ENCODE measurements around the gene MTHFD1L. TPM values are rescaled to one million over a fixed set of nuclear protein-coding genes. Genes with fewer than 3 reads are reported as not detected.
"Not testable (repeated sequence)": the region's sequence is repeated elsewhere in the genome, so short reads cannot be mapped to it uniquely, and the experiment has no call there.

MTHFD1L gene
- total RNA-seq, 2 donors from 2014 or later, result 3.1 to 18.7 TPM

- no peak overlapping the region for H3K27ac ChIP-seq
- no peaks in the 10 kb centered on the region for H3K4me1 ChIP-seq (replicated peaks)
- H3K36me3 ChIP-seq, result no peaks in the 10 kb centered on the region
- no peaks in the 10 kb centered on the region for H3K9me3 ChIP-seq
- WGBS, result 90% methylated on average over 2 of the region's 2 CpGs
- DNase-seq (ENCODE audit: low spot score), result no peak
- TF ChIP-seq CTCF (IDR thresholded peaks at IDR 0.05) (no peak), POLR2AphosphoS5 (IDR thresholded peaks at IDR 0.05) (no peak), POLR2A (IDR thresholded peaks at IDR 0.05) (no peak)
- no peak overlapping the region for H3K4me3 ChIP-seq
- no peaks in the 10 kb centered on the region for H3K27me3 ChIP-seq (replicated peaks; ENCODE audit: insufficient read depth)
- intact Hi-C loops (cut with DNase I), result no loop called here
Observed at GRCh38 chr6:150857945-150858308, 7.6 kb upstream of the MTHFD1L start.

GRCh38 chr6:150861448-150862168 is 3.9 kb upstream of the MTHFD1L start:
- WGBS, result 16% methylated on average over 8 of the region's 8 CpGs
- H3K4me1 ChIP-seq (replicated peaks); H3K27ac ChIP-seq; H3K4me3 ChIP-seq; H3K9me3 ChIP-seq; H3K36me3 ChIP-seq; intact Hi-C loops (cut with DNase I); H3K27me3 ChIP-seq (replicated peaks; ENCODE audit: insufficient read depth): not testable (repeated sequence)
- TF ChIP-seq POLR2AphosphoS5 (IDR thresholded peaks at IDR 0.05), result peak; percentile 56
- DNase-seq (ENCODE audit: low spot score), result peak; percentile 6

- no peak for DNase-seq (ENCODE audit: low spot score)
- Histone ChIP-seq H3K9me3 (no peaks in the 10 kb centered on the region), H3K27ac (no peak overlapping the region), H3K27me3 (replicated peaks; ENCODE audit: insufficient read depth) (no peaks in the 10 kb centered on the region), H3K4me3 (no peak overlapping the region), H3K36me3 (no peaks in the 10 kb centered on the region), H3K4me1 (replicated peaks) (no peaks in the 10 kb centered on the region)
- TF ChIP-seq CTCF (IDR thresholded peaks at IDR 0.05) (no peak), POLR2A (IDR thresholded peaks at IDR 0.05) (no peak)
- intact Hi-C loops (cut with DNase I), result no loop called here
- 95% methylated on average over 7 of the region's 7 CpGs for WGBS
Observed at GRCh38 chr6:150863213-150863928, 2.1 kb upstream of the MTHFD1L start.

- 31% methylated on average over 5 of the region's 5 CpGs for WGBS
- intact Hi-C loops (cut with DNase I), result no loop called here
- Histone ChIP-seq H3K27me3 (replicated peaks; ENCODE audit: insufficient read depth) (no peaks in the 10 kb centered on the region), H3K4me3 (peak overlapping the region; percentile 42 to 52), H3K9me3 (no peaks in the 10 kb centered on the region), H3K4me1 (replicated peaks) (no peaks in the 10 kb centered on the region), H3K27ac (peak overlapping the region; percentile 66 to 70), H3K36me3 (no peaks in the 10 kb centered on the region)
- TF ChIP-seq POLR2A (IDR thresholded peaks at IDR 0.05) (no peak), CTCF (IDR thresholded peaks at IDR 0.05) (no peak), POLR2AphosphoS5 (IDR thresholded peaks at IDR 0.05) (no peak)
- DNase-seq (ENCODE audit: low spot score), result no peak
Observed at GRCh38 chr6:150865043-150865405, 478 bp upstream of the MTHFD1L start.

GRCh38 chr6:150866147-150866990 is 867 bp downstream of the MTHFD1L start:
- 4% methylated on average over 84 of the region's 95 CpGs for WGBS
- Histone ChIP-seq H3K27ac (peak overlapping the region; percentile 66 to 70), H3K9me3 (no peaks in the 10 kb centered on the region), H3K4me1 (replicated peaks) (no peaks in the 10 kb centered on the region), H3K36me3 (no peaks in the 10 kb centered on the region), H3K27me3 (replicated peaks; ENCODE audit: insufficient read depth) (no peaks in the 10 kb centered on the region), H3K4me3 (peak overlapping the region; percentile 42 to 52)
- DNase-seq (ENCODE audit: low spot score), result peak; percentile 27
- intact Hi-C loops (cut with DNase I), result no loop called here
- peak; percentile 17 for TF ChIP-seq POLR2AphosphoS5 (IDR thresholded peaks at IDR 0.05)
- TF ChIP-seq POLR2A (IDR thresholded peaks at IDR 0.05), result no peak
